Measurements from ENCODE around the gene MYL10.
"Not testable (repeated sequence)": the region's sequence is repeated elsewhere in the genome, so short reads cannot be mapped to it uniquely, and the experiment has no call there.

The MYL10 gene

DNA sequence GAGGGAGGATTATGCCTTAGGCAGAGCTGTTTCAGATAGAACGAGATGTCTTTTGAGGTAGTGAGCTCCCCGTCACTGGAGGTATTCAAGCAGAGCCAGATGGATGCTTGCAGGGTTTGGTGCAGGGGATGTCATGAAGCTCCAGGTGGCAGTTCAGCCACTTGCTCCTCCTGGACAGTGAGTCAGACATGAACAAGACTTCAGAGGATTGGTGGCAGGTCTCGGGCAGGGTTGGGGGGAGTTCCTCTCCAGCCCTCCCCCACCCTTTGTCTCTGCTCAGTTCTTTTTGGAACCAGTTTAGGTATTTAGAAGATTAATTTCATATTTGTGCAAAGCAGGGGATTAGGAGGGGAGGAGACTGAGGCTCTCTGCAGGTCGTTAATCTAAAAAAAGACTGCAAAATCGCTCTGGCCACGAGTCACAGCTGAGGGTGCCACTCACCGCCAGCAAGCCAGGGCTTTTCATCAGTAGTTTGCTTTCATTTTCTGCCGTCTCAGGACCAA lies 21.5 kb upstream of the MYL10 start:
- DNase-seq, result no peak

DNA sequence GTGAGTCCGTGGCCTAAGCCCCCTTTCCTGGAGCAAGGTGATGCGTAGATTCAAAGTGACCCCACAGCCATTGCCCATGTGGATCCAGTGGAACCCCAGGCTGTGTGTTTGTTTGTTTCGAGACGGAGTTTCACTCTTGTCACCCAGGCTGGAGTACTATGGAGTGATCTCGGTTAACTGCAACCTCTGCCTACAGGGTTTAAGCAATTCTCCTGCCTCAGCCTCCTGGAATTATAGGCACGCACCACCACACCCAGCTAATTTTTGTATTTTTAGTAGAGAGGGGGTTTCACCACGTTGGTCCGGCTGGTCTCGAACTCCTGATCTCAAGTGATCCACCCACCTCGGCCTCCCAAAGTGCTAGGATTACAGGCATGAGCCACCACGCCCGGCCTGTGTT lies 18.8 kb upstream of the MYL10 start:
- DNase-seq, result not testable (repeated sequence)

DNA sequence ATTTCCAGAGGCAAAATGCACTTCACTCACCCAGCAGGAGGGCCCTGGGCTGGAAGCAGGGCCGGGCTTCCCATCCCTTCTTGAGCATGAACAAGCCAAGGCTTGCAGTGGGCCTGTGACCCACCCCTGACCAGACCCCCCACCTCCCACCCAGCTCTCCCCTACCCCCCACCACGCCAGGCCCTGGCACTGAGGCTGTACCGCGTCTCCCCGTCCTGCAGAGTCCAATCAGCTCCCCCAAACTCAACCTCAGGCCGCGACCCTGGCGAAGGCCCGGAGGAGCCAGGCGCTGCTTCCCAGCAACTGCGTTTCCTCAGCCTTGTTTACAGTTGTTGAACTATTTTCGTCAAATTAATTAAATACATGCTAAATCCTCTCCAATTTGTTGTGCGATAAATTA lies 16.9 kb upstream of the MYL10 start:
- no peak for DNase-seq

DNA sequence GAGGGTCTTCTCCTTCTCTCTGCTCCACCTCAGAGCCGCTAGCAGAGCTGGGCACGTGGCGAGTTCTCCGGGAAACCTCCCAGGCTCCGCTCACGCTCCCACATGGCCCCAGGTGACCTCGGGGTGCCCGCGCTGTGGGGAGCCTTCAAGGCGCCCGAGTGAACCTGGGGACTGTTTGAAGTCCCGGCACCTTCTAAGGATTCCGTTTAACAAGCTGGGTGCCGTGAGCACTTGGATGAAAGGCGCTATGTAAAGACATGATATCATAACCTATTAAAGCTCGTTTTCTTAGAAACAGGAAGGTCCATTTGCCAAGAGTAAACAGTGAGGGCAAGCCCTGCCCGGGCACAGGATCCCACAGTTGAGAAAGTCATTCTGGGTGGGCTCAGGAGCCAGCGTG lies 15.8 kb upstream of the MYL10 start:
- DNase-seq, result no peak

DNA sequence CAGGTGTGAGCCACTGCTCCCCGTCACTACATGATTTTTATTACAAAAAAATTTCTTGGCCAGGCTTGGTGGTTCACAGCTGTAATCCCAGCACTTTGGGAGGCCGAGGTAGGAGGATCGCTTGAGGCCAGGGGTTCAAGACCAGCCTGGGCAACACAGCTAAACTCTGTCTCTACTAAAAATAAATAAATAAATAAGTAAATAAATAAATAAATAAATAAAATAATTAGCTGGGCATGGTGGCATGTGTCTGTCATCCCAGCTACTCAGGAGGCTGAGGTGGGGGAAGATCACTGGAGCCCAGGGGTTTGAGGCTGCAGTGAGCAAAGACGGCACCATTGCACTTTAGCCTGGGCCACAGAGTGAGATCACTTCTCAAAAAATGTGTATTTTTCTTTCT lies 10.0 kb upstream of the MYL10 start:
- not testable (repeated sequence) for DNase-seq

GRCh38 chr7:101636822-101637623 lies 7.9 kb upstream of the MYL10 start:
- no peak for DNase-seq

GRCh38 chr7:101635484-101635883 lies 6.4 kb upstream of the MYL10 start:
- DNase-seq, result no peak

- no peak for DNase-seq
These were observed 5.2 kb upstream of the MYL10 start for GRCh38 chr7:101634196-101634717.

DNA sequence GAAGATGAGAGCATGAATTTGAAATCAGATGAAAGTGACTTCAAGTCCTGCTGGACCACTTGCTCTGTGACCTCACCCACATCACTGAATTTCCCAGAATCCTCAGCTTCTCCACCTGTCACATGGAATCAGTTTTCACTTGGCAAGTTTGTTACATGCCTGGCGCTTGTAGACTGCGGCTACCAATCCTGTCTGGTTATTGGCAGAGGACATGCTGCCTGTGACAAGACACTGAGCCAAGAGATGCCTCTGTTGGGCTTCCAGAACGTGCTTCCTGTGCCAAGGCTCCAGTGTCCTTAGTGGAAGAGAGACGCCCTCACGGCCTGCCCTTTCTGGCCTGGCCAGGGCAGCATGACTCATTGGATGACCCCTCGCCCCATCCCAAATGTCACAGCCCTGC lies 4.4 kb upstream of the MYL10 start:
- no peak for DNase-seq

GRCh38 chr7:101632641-101633040 lies 3.5 kb upstream of the MYL10 start:
- DNase-seq, result no peak

- DNase-seq, result no peak
These were observed 2.2 kb upstream of the MYL10 start for GRCh38 chr7:101631224-101631714.

- no peak for DNase-seq
These were observed 1.5 kb upstream of the MYL10 start for GRCh38 chr7:101630591-101630990.

DNA sequence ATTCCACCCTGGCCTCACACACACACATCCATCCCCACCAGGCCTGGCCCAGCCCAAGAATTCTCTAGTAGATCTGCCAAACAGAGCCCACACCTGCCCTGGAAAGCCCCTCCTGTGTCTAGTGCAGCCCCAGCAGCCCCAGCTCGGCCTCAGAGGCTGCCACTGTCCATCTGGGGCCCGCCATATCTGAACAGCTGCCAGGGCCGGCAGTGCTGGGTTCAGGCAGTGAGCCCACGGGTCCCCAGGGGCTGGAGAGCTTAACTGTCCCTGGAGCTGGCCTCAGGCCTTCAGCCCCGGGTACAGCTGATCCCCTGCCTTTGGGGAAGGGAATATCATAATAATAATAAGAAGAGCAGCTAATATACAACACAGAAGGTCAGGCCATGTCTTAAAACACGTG lies 574 bp downstream of the MYL10 start:
- no peak for DNase-seq

DNA sequence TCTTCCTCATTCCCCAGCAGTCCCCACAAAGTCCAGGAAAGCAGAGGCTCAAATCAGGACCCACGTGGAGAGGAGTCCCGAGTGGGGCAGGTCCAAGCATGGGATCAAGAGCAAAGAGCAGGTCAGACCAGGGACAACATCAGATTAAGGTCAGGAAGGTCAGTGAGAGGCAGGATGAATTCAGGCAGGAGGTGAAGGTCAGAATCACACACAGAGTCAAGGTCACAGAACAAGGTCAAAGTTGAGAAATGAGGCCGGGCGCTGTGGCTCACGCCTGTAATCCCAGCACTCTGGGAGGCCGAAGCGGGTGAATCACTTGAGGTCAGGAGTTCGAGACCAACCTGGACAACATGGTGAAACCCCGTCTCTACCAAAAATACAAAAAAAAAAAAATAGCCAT lies 2.3 kb downstream of the MYL10 start:
- no peak for DNase-seq

- no peak for DNase-seq
These were observed 2.9 kb downstream of the MYL10 start for GRCh38 chr7:101626069-101626671.

DNA sequence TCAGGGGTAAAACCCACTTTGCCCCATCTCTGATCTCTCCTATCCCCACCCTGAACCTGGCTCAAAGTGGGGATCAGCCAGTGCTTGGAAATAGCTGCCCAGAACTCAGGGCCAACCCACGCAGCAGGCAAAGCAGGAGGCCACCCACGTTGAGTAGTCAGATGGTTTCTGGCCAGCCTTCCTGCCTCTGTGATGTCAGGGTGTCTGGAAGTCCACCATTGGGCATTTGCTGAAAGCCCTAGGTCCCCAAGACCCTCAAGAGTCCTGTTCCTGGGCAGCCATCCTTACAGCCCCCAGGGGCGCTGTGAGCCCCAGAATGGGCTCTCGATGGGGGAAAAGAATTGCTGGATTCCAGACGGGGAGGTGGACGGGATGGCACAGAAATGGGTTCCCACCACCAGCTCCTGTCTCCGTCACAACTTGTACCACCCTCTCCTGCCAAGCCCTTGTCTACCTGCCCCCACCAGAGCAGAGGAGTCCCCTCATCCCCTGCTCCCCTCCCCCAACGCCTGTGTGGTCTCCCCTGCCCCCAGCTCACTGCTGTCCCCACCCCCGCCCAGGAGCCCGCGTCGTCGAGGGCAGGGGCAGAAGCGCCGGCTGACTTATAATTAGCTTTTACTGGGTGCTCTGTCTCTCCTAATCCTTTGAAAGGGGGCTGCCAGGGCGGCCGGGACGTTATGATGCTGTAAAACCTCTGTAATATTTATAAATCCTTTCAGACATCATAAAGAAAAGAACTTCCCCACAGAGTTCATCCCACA lies 3.9 kb downstream of the MYL10 start:
- no peak for DNase-seq

- no peak for DNase-seq
These were observed 4.7 kb downstream of the MYL10 start for GRCh38 chr7:101624246-101625001.

DNA sequence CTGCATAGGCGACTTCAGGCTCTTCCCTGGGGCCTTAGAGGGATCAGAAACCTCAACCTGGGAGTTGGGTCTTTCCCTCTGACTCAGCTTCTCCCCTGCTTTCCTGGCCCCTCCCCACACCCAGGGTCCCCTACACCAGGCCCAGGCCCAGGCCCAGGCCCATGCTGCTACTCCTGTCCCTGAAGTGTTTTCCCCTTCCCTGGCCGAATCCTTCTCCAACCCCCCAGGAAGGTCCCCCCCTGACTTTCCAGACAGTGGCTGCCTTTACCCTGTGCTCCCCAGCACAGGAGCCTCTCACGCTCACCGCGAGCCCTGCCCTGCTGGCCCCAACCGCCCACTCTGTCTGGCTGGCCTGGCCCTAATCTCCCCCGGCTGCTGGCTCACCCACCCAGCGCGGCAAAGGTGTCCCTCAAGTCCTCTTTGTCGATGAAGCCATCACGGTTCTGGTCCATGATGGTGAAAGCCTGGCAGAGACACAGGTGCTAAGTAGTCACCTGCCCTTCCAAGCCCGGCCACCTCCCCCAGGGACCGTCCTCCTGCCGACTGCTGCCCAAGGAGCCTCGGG lies 6.4 kb downstream of the MYL10 start:
- no peak for DNase-seq

DNA sequence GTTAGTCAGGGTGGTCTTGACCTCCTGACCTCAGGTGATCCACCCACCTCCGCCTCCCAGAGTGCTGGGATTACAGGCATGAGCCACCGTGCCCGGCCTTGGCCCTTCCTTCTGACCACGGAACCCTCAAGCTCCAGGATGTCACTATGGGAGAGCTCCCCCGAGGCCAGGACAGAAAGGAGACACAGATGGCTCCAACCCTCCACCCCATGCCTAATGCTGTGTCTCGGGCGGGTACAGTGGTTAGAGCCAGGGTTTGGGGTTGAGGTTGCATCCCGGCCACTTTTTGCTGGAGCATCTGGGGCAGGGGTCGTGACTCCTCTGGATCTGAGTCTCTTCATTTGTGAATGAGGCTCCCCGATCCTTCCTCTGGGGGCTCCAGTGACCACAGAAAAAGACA lies 8.1 kb downstream of the MYL10 start:
- no peak for DNase-seq

- DNase-seq, result no peak
These were observed 8.7 kb downstream of the MYL10 start for GRCh38 chr7:101620395-101620794.

GRCh38 chr7:101618916-101619315 lies 10.2 kb downstream of the MYL10 start:
- DNase-seq, result no peak

DNA sequence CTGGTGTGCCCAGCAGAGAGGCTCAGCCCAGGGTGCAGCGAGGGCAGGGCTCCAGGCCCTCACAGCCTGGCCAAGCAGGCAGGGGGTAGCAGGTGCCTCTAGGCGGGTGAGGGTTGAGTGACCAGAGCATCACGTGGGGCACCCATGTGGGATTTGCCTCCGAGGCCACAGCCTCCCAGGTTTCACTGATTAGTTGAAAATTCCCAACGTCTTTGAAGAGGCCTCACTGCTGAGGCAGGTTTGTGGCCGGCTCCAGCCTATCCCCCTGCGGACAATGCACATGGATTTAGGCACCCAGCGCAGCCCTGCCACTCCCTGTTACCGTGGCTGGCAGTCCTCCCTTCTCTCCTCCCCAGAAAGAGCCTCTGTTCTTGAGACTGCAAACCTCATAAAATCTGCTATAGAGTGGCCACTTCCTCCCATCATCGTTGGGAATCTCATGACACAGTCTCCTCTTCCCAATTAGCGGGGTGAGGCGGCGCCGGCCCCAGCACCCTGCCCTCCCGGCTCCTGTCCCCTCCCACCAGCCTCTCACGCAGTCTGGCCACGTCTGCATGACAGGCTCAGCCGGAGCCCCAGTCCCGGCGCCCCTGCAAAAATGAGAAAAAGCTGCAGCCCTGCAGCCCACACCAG lies 10.8 kb downstream of the MYL10 start:
- no peak for DNase-seq

All from CD4-positive, alpha-beta T cell treated with Interferon alpha-2 for 1 hour (primary cell).